Keratinocyte (primary cell): ENCODE results near the gene PKNOX2. TPM values are rescaled to one million over a fixed set of nuclear protein-coding genes. Genes with fewer than 3 reads are reported as not detected.
A peak's percentile ranks its signal among the peaks of the same experiment; 100 is the strongest.

ENCODE experiments used
- DNase-seq: peaks from one replicate; pipeline ENCODE4 v3.0.0-alpha.2; 2011; ENCODE audit warnings: low read depth, missing footprints, low spot score
- FAIRE-seq: peaks from 2 replicates; lab custom pipeline; 2011; peaks lifted over from hg19 to GRCh38; lab: Jason Lieb, UNC
- H2AFZ ChIP-seq: 2 replicates; pipeline ENCODE4 v1.6.0; 2012; ENCODE audit warnings: low read length, control low read depth, inconsistent platforms; ENCODE audit not compliant: control insufficient read depth
- H3K27ac ChIP-seq: 2 replicates; pipeline ENCODE4 v1.5.1; 2011; ENCODE audit warnings: low read length; ENCODE audit not compliant: control insufficient read depth, insufficient read depth
- H3K27me3 ChIP-seq: 3 replicates; pipeline ENCODE4 v1.6.0; 2011; ENCODE audit warnings: low read length; ENCODE audit not compliant: control insufficient read depth, insufficient read depth; ENCODE audit errors: extremely low read depth
- H3K36me3 ChIP-seq, 2 experiments: 2 replicates in 1 of 2; 3 replicates in 1 of 2; pipeline ENCODE4 v1.5.1; 2011; ENCODE audit warnings: low read length in 2 of 2, mild to moderate bottlenecking in 1 of 2; ENCODE audit not compliant: control insufficient read depth in 2 of 2, insufficient read depth in 2 of 2; ENCODE audit errors: extremely low read depth in 1 of 2
- H3K4me1 ChIP-seq: 3 replicates; pipeline ENCODE4 v1.5.1; 2011; ENCODE audit warnings: low read length; ENCODE audit not compliant: control insufficient read depth, insufficient read depth; ENCODE audit errors: extremely low read depth
- H3K4me2 ChIP-seq: 3 replicates; pipeline ENCODE4 v1.6.0; 2011; ENCODE audit warnings: low read depth, low read length; ENCODE audit not compliant: control insufficient read depth, insufficient read depth; ENCODE audit errors: extremely low read depth
- H3K4me3 ChIP-seq, 3 experiments: fragments of 200-600 bp in 1 of 3; sonication (generic) in 1 of 3; 2 replicates in 2 of 3; 3 replicates in 1 of 3; pipeline ENCODE4 v1.5.1; 2011 to 2016; ENCODE audit warnings: low read length in 3 of 3, mild to moderate bottlenecking in 3 of 3, control low read depth in 2 of 3, inconsistent platforms in 1 of 3, low read depth in 1 of 3, mixed read lengths in 1 of 3, mixed run types in 1 of 3, moderate library complexity in 1 of 3; ENCODE audit not compliant: control insufficient read depth in 2 of 3, insufficient read depth in 2 of 3; ENCODE audit errors: extremely low read depth in 1 of 3
- H3K79me2 ChIP-seq: 2 replicates; pipeline ENCODE4 v1.6.0; 2012; ENCODE audit warnings: low read length; ENCODE audit not compliant: control insufficient read depth, insufficient read depth
- H3K9ac ChIP-seq: 3 replicates; pipeline ENCODE4 v1.6.0; 2011; ENCODE audit warnings: low read length; ENCODE audit not compliant: control insufficient read depth, insufficient read depth; ENCODE audit errors: extremely low read depth
- H3K9me1 ChIP-seq: 3 replicates; pipeline ENCODE4 v1.6.0; 2011; ENCODE audit warnings: low read length; ENCODE audit not compliant: control insufficient read depth, insufficient read depth; ENCODE audit errors: extremely low read depth
- H3K9me3 ChIP-seq: 2 replicates; pipeline ENCODE4 v1.5.1; 2012; ENCODE audit warnings: low read depth, low read length; ENCODE audit not compliant: control insufficient read depth
- H4K20me1 ChIP-seq: 3 replicates; pipeline ENCODE4 v1.6.0; 2011; ENCODE audit warnings: low read length; ENCODE audit not compliant: control insufficient read depth, insufficient read depth; ENCODE audit errors: extremely low read depth
- EZH2 ChIP-seq: IDR thresholded peaks from one replicate; pipeline ENCODE4 v1.6.1; 2012; ENCODE audit warnings: inconsistent platforms, mild to moderate bottlenecking, low read length, moderate library complexity
- dilution Hi-C: fragments of 300-500 bp; cut with MboI; formaldehyde crosslinking; loops from one replicate; pipeline ENCODE4 v1.7.0; 2020; ENCODE audit warnings: low sequenced_read_pairs; ENCODE audit not compliant: extremely low pct_ligation_motif_present
- polyA minus RNA-seq, 3 experiments: library from RNA; depleted of rRNA, polyadenylated mRNA; stranded (reverse); fragments of >200 nt; gene quantifications; 1 replicate in 1 of 3; 2 replicates in 1 of 3; 3 replicates in 1 of 3; pipeline ENCODE4 v1.2.3, GENCODE V29; 2011
- polyA plus RNA-seq, 5 experiments: library from polyadenylated mRNA; depleted of rRNA in 3 of 5; stranded (reverse) in 3 of 5; stranded (forward) in 1 of 5; unstranded in 1 of 5; fragments of >200 nt; gene quantifications; 1 replicate in 1 of 5; 2 replicates in 3 of 5; 3 replicates in 1 of 5; pipeline versions ENCODE4 v1.2.1 to v1.2.3, GENCODE V29; 2011 to 2012; ENCODE audit warnings: missing spikeins in 2 of 5, low read depth in 1 of 5, low replicate concordance in 1 of 5
- TF ChIP-seq, protein P1 (sequence below), 3 experiments: IDR thresholded peaks in 1 of 3; conservative IDR thresholded peaks in 1 of 3; optimal IDR thresholded peaks in 1 of 3; 2 replicates in 2 of 3; 3 replicates in 1 of 3; pipeline versions ENCODE3 to v1.5.1; 2011; ENCODE audit warnings: low read length in 3 of 3, mild to moderate bottlenecking in 3 of 3, moderate library complexity in 2 of 3, control low read depth in 1 of 3, inconsistent platforms in 1 of 3; ENCODE audit not compliant: insufficient read depth in 2 of 3; ENCODE audit errors: extremely low read depth in 1 of 3

The PKNOX2 gene, protein sequence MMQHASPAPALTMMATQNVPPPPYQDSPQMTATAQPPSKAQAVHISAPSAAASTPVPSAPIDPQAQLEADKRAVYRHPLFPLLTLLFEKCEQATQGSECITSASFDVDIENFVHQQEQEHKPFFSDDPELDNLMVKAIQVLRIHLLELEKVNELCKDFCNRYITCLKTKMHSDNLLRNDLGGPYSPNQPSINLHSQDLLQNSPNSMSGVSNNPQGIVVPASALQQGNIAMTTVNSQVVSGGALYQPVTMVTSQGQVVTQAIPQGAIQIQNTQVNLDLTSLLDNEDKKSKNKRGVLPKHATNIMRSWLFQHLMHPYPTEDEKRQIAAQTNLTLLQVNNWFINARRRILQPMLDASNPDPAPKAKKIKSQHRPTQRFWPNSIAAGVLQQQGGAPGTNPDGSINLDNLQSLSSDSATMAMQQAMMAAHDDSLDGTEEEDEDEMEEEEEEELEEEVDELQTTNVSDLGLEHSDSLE
- 0.03 to 0.05 TPM (median 0.03 TPM) in 3 replicates for polyA plus RNA-seq
- polyA plus RNA-seq (2011; ENCODE audit: low read depth): 0.06 TPM
- polyA plus RNA-seq (2011; cell fraction: cytosol; rRNA removed): 0.01 and 0.06 TPM in 2 replicates
- 0.04 TPM in 2 replicates for polyA plus RNA-seq (2011; cell fraction: nucleus; rRNA removed)
- 0.03 and 0.32 TPM in 2 replicates for polyA plus RNA-seq (2012; ENCODE audit: low replicate concordance)
- polyA minus RNA-seq: 0.07 TPM in 1 of 3 replicates, not detected in the others
- polyA minus RNA-seq (2011; cell fraction: cytosol; rRNA and poly(A)+ RNA removed): not detected
- not detected in 2 replicates for polyA minus RNA-seq (2011; cell fraction: nucleus; rRNA and poly(A)+ RNA removed)

DNA sequence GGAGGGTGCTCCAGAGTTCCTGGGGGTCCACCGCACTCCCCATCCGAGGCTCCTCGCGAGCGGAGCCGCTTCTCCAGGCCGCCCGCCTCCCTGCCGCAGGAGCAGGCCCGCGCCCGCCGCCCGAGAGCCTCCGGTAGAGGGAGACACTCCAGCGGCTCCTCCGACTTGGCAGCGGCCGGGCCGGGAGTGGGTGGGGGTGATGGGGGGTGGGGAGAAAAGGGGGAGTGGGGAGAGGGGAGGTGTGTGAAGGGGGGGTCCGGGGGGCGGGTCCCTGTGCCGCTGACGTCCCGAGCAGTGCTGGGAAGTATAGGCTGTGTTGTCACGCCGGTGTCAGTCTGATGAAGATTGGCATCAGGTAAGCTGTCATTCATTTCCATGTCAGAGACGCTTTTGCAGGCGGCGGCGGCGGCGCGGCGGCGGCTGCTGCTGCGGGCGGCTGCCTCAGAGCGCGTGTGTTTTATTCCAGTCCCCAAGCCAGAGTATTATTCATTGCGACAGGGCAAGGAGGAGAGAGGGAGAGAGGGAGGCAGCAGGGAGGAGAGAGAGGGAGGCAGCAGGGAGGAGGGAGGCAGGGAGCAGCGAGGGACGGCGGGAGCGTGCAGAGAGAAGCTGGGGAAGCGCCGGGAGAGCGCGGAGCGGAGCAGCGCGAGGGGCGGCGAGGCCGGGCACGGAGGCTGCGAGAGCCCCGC, at the start of gene PKNOX2:
Gene PKNOX2 (plus strand): TSS at position 330 of the 689 bp plus-strand sequence. CDS start 186,555 bp downstream, outside the sequence.
- no peaks in the 10 kb centered on the region for H3K36me3 ChIP-seq
- H3K4me2 ChIP-seq: peak within 1 kb of the TSS; percentile 89
- no peak for DNase-seq
- H4K20me1 ChIP-seq: no peaks in the 10 kb centered on the region
- no peaks in the 10 kb centered on the region for H3K9me1 ChIP-seq
- H3K4me1 ChIP-seq: peaks cover 3% of the 10 kb centered on the region
- H3K27me3 ChIP-seq: peaks cover 26% of the 10 kb centered on the region
- no peaks in the 10 kb centered on the region for H3K79me2 ChIP-seq
- no peaks in the 10 kb centered on the region for H3K9me3 ChIP-seq
- H3K9ac ChIP-seq: peak within 1 kb of the TSS; percentile 28
- dilution Hi-C loops: no loop called here
- TF ChIP-seq, protein P1, sequence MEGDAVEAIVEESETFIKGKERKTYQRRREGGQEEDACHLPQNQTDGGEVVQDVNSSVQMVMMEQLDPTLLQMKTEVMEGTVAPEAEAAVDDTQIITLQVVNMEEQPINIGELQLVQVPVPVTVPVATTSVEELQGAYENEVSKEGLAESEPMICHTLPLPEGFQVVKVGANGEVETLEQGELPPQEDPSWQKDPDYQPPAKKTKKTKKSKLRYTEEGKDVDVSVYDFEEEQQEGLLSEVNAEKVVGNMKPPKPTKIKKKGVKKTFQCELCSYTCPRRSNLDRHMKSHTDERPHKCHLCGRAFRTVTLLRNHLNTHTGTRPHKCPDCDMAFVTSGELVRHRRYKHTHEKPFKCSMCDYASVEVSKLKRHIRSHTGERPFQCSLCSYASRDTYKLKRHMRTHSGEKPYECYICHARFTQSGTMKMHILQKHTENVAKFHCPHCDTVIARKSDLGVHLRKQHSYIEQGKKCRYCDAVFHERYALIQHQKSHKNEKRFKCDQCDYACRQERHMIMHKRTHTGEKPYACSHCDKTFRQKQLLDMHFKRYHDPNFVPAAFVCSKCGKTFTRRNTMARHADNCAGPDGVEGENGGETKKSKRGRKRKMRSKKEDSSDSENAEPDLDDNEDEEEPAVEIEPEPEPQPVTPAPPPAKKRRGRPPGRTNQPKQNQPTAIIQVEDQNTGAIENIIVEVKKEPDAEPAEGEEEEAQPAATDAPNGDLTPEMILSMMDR (optimal IDR thresholded peaks at IDR 0.05 in 1 of 3, IDR thresholded peaks at IDR 0.05 in 1 of 3, conservative IDR thresholded peaks at IDR 0.05 in 1 of 3; ENCODE audit: extremely low read depth in 1 of 3, insufficient read depth in 2 of 3, low read length in 3 of 3): peak in 2 of 3 experiments; percentile 70 to 75
- no peak for TF ChIP-seq EZH2
- peak within 1 kb of the TSS; percentile 40 to 74 (median 72) for H3K4me3 ChIP-seq
- H3K27ac ChIP-seq: no peak within 1 kb of the TSS
- no peak for FAIRE-seq
- H2AFZ ChIP-seq: peak within 1 kb of the TSS; percentile 87

DNA sequence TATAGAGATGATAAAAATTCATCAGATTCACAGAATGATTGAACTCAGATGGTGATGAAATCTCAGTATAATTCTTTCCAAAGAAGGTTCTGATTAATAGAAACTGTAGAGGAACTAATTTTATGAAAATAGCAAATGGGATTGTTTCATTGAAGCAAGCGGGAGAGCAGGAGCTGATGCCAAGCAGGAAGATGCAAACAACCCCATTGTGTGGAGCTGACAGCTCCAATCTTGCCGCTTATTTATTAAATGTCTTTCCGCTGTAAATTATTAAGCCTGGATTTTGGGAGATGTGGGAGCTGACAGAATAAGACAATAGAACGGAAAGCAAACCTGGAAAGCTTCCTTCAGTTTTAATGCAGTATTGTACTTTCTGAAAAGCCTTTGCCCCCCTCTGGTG, 47.1 kb upstream of the PKNOX2 start:
- FAIRE-seq (no peak), DNase-seq (no peak)
- H4K20me1 ChIP-seq: no peaks in the 10 kb centered on the region
- no peaks in the 10 kb centered on the region for H3K9me1 ChIP-seq
- H2AFZ ChIP-seq: no peak overlapping the region
- no peaks in the 10 kb centered on the region for H3K27me3 ChIP-seq
- no peak overlapping the region for H3K27ac ChIP-seq
- H3K4me3 ChIP-seq: no peak overlapping the region
- no peaks in the 10 kb centered on the region for H3K4me1 ChIP-seq
- no peaks in the 10 kb centered on the region for H3K79me2 ChIP-seq
- TF ChIP-seq, protein P1 (optimal IDR thresholded peaks at IDR 0.05 in 1 of 3, IDR thresholded peaks at IDR 0.05 in 1 of 3, conservative IDR thresholded peaks at IDR 0.05 in 1 of 3; ENCODE audit: extremely low read depth in 1 of 3, insufficient read depth in 2 of 3, low read length in 3 of 3): no peak
- no peak for TF ChIP-seq EZH2
- no peak overlapping the region for H3K4me2 ChIP-seq
- H3K9me3 ChIP-seq: no peaks in the 10 kb centered on the region
- no peaks in the 10 kb centered on the region for H3K36me3 ChIP-seq
- dilution Hi-C loops: no loop called here
- H3K9ac ChIP-seq: no peak overlapping the region
